Left lung (tissue), 10 donors: Measurements from ENCODE around the gene TCAF1. TPM values are rescaled to one million over a fixed set of nuclear protein-coding genes. Genes with fewer than 3 reads are reported as not detected.

Experiments used
- ATAC-seq: fragments of 200-7000 bp; cut with Tn5 transposase; one replicate; pipeline ENCODE4 v1.9.1; 2020; ENCODE audit warnings: moderate library complexity
- DNase-seq, 4 donors: peaks; one replicate each; pipeline ENCODE4 v3.0.0-alpha.2; 2013 to 2020
- H3K27ac ChIP-seq, 2 donors: fragments of 200-600 bp; sonication (generic) in 1 of 2; one replicate each; pipeline versions ENCODE4 v1.5.0 to v1.8.0; 2020 to 2021
- H3K27me3 ChIP-seq, 2 donors: fragments of 200-600 bp; sonication (generic) in 1 of 2; one replicate each; pipeline versions ENCODE4 v1.5.0 to v1.8.0; 2020 to 2021
- H3K36me3 ChIP-seq, 2 donors: fragments of 200-600 bp; sonication (generic) in 1 of 2; one replicate each; pipeline versions ENCODE4 v1.5.0 to v1.8.0; 2020 to 2021
- H3K4me1 ChIP-seq, 2 donors: fragments of 200-600 bp; one replicate each; pipeline ENCODE4 v1.8.0; 2021
- H3K4me3 ChIP-seq, 2 donors: fragments of 200-600 bp; sonication (generic) in 1 of 2; one replicate each; pipeline versions ENCODE4 v1.5.0 to v1.8.0; 2020 to 2021; ENCODE audit warnings: mild to moderate bottlenecking in 1 of 2
- H3K9me3 ChIP-seq, 2 donors: fragments of 200-600 bp; sonication (generic) in 1 of 2; one replicate each; pipeline versions ENCODE4 v1.5.0 to v1.8.0; 2020 to 2021
- intact Hi-C, 2 donors: fragments of 100-400 bp; cut with DNase I; formaldehyde crosslinking; loops; one replicate each; pipeline versions ENCODE4 v1.11.2 to v1.14.2; 2022
- polyA plus RNA-seq, 6 donors: library from polyadenylated mRNA; unstranded; fragments of 120-200 nt; gene quantifications; one replicate each; pipeline ENCODE4 v1.2.1, GENCODE V29; 2013; ENCODE audit not compliant: insufficient read length in 6 of 6
- total RNA-seq, 2 donors: library from RNA; stranded (reverse); fragmentation: NEBNext Ultra II Directional; extraction: Animal tissue kit (Norgen Biotek cat#: 25700); gene quantifications; one replicate each; pipeline ENCODE4 v1.2.1, GENCODE V29; 2021
- TF ChIP-seq, protein P1 (sequence below), 2 donors: fragments of 200-600 bp; sonication (generic) in 1 of 2; IDR thresholded peaks; one replicate each; pipeline versions ENCODE4 v1.5.0 to v1.8.0; 2021; ENCODE audit warnings: antibody characterized with exemption in 2 of 2
- donor health status: DM: no; HTN: yes; CAD: no.
- donor health status: DM: no; HTN: no; CAD: no.

Gene TCAF1
- total and polyA plus RNA-seq, 8 donors: 39.4 to 135 (median 101) TPM

DNA sequence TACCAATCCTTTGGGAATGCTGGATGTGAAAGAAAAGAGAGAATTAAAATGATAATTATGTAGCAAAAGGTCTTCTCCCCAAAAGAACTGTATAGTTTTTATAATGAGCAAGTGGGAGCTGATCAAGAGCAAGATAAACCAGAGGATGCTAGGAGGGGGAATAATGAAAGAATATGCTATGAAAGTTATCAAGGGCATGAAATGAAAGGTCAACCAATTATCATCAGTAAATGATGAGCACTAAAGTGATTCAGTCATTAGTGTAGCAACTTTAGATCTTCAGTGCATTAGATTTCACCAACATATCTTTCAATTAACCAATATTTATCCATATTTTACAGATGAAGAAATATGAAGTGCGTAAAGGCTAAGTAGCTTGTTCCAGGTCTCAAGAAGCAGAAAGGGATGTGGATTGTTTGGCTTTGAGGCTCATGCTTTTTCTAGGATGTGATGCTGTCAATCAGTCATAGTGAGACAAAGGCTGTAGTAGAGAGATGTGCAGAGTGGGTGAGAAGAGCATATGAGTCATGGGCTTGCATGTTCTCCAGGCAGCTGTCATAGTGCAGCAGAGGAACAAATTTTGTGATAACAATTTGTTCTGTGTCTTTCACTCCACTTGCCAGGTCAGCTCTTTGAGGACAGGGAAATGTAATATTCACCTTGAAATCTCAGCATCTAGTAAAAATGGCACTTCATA is 27.4 kb upstream of the TCAF1 start:
- Histone ChIP-seq H3K36me3 (no peaks in the 10 kb centered on the region), H3K4me1 (no peaks in the 10 kb centered on the region), H3K9me3 (no peaks in the 10 kb centered on the region), H3K4me3 (no peak overlapping the region), H3K27me3 (no peaks in the 10 kb centered on the region), H3K27ac (no peak overlapping the region)
- TF ChIP-seq, protein P1, sequence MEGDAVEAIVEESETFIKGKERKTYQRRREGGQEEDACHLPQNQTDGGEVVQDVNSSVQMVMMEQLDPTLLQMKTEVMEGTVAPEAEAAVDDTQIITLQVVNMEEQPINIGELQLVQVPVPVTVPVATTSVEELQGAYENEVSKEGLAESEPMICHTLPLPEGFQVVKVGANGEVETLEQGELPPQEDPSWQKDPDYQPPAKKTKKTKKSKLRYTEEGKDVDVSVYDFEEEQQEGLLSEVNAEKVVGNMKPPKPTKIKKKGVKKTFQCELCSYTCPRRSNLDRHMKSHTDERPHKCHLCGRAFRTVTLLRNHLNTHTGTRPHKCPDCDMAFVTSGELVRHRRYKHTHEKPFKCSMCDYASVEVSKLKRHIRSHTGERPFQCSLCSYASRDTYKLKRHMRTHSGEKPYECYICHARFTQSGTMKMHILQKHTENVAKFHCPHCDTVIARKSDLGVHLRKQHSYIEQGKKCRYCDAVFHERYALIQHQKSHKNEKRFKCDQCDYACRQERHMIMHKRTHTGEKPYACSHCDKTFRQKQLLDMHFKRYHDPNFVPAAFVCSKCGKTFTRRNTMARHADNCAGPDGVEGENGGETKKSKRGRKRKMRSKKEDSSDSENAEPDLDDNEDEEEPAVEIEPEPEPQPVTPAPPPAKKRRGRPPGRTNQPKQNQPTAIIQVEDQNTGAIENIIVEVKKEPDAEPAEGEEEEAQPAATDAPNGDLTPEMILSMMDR (IDR thresholded peaks at IDR 0.05): no peak
- DNase-seq (no peak), ATAC-seq (no peak)
- intact Hi-C loops: no loop called here

DNA sequence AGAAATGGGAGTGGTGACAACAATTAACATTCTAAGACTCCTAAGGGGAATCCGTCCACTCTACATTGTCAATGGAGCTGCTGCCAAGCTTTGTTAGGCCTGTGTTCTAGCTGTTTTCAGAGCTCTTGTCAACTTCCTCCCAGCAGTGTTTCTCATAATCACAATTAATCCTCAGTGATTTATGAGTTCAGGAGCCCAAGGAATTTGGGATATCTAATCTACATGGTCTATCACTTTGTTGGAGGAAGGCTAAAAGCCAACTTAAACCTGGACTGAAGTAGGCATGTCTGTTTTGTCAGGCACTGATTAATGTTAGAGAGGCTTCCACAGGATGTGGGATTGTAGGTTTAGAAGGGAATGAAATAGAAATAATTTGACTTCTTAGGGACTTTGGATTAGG is 22.9 kb upstream of the TCAF1 start:
- TF ChIP-seq, protein P1 (IDR thresholded peaks at IDR 0.05): no peak
- DNase-seq (no peak), ATAC-seq (no peak)
- Histone ChIP-seq H3K9me3 (no peaks in the 10 kb centered on the region), H3K36me3 (no peaks in the 10 kb centered on the region), H3K4me1 (no peaks in the 10 kb centered on the region), H3K27ac (no peak overlapping the region), H3K27me3 (no peaks in the 10 kb centered on the region), H3K4me3 (no peak overlapping the region)
- intact Hi-C loops: no loop called here

DNA sequence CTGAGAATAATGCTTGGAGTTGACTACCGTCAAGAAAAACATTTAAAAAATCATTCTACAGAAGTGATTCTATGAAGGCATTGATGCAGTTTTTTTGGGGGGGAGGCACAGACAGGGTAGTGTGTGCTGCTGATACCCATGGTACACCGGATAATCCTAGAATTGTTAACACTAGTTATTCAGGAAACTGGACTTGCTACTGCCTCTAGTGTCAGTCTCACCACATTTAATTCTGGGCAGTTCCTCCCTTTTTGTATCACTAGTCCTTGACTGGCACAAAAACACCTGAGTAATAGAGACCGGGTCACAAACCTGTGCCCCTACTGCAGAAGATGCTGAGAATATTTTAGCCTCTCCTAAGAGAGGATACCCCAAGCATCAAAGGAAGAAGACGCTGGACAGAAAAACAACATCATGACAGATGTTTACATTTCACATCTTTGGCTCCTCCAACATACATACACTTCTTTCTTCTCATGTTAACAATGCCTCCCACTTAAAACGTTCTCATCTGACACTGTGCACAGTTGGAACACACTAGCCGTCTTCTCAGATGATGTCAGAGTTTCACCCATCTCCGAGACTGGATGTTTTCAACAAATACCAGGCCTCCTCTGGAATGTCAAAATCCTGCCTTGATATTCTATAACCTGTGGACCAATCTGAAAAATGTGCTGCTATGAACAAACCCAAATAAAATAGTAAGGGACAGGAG is 13.1 kb upstream of the TCAF1 start:
- Histone ChIP-seq H3K4me1 (no peaks in the 10 kb centered on the region), H3K4me3 (no peak overlapping the region), H3K36me3 (no peaks in the 10 kb centered on the region), H3K27me3 (no peaks in the 10 kb centered on the region), H3K27ac (no peak overlapping the region), H3K9me3 (no peaks in the 10 kb centered on the region)
- no peak for ATAC-seq
- intact Hi-C loops: no loop called here
- TF ChIP-seq, protein P1 (IDR thresholded peaks at IDR 0.05): no peak
- DNase-seq: no peak

DNA sequence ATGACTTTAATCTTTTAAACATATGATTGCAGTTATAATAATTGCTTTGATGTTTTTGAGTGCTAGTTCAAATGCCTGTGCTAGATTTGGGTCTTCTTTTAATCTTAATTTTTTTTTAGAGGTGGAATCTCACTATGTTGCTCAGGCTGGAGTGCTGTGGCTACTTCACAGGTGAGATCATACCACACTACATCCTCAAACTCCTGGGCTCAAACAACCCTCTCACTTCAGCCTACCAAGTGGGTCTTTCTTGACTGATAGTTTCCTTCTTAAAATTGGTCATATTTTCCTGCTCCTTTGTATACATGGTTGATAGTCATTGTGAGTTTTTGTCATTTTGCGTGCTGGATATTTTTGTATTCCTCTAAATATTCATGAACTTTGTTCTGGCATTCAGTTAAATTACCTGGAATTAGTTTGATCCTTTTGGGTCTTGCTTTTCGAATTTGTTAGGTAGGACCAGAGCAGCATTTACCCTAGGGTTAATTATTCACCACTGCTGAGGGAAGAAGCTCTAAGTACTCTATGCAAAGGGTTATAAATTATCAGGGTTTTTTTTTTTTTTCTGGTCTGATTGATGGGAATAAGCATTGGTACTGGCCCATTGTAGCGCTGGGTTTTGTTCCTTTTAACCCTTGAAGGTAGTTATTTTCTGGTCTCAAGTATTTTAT is 12.1 kb upstream of the TCAF1 start:
- no peaks in the 10 kb centered on the region for H3K36me3 ChIP-seq
- DNase-seq: no peak
- intact Hi-C loops: no loop called here
- TF ChIP-seq, protein P1 (IDR thresholded peaks at IDR 0.05): no peak
- no peaks in the 10 kb centered on the region for H3K4me1 ChIP-seq
- ATAC-seq: no peak
- no peak overlapping the region for H3K27ac ChIP-seq
- no peak overlapping the region for H3K4me3 ChIP-seq
- no peaks in the 10 kb centered on the region for H3K27me3 ChIP-seq
- no peaks in the 10 kb centered on the region for H3K9me3 ChIP-seq
